ENCODE measurements around the gene SMARCD2. TPM values are rescaled to one million over a fixed set of nuclear protein-coding genes. Genes with fewer than 3 reads are reported as not detected.

SMARCD2 gene
- total RNA-seq, 1 donor from 2014 or later, result 78.0 TPM

- Histone ChIP-seq H3K27me3 (no peaks in the 10 kb centered on the region), H3K9me3 (no peaks in the 10 kb centered on the region), H3K4me3 (no peak overlapping the region), H3K36me3 (peaks cover 56 to 69% of the 10 kb centered on the region in 2 donors), H3K4me1 (peaks cover 10 to 22% of the 10 kb centered on the region in 2 donors), H3K27ac (no peak overlapping the region)
- no peak for TF ChIP-seq CTCF (IDR thresholded peaks at IDR 0.05)
- intact Hi-C loops (cut with DNase I), result no loop called here
- DNase-seq (ENCODE audit: low spot score in 2 of 2), result no peak
These were observed 18.1 kb downstream of the SMARCD2 start for GRCh38 chr17:63824362-63824761.

DNA sequence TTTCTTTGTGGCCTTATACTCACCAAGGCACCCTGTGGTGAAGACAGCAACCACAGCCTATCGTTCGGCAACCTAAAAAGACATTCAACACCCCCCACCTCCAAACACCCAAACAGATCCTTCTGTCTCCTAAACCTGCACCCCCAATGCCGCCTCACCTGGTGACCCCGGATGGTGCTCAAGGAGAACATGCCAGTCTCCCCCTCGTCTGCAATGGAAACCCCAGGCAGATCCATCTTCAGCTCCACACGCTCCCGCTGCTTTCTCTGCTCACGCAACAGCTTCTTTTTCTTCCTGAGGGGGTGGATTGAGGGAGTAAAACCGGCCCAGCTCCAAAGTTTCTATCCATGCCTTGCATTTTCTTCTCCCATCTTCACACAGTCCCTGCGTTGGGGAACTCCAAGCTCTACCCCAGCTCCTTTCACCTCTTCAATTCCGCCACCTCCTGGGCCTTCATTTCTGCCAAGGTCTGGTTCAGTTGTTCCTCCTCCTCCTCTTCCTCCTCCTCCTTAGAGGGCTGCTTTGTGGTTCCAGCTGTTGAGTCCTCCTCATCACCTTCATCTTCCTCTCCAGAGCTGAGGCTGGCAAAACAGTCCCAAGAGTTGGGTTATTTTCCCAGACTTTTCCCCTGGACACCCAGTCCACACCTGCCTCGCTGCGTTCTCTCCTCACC, 18.7 kb downstream of the SMARCD2 start:
- Histone ChIP-seq H3K9me3 (no peaks in the 10 kb centered on the region), H3K4me1 (peaks cover 8 to 18% of the 10 kb centered on the region in 2 donors), H3K27ac (no peak overlapping the region), H3K36me3 (peaks cover 56 to 70% of the 10 kb centered on the region in 2 donors), H3K4me3 (no peak overlapping the region), H3K27me3 (no peaks in the 10 kb centered on the region)
- no peak for TF ChIP-seq CTCF (IDR thresholded peaks at IDR 0.05)
- no peak for DNase-seq (ENCODE audit: low spot score in 2 of 2)
- intact Hi-C loops (cut with DNase I), result no loop called here

DNA sequence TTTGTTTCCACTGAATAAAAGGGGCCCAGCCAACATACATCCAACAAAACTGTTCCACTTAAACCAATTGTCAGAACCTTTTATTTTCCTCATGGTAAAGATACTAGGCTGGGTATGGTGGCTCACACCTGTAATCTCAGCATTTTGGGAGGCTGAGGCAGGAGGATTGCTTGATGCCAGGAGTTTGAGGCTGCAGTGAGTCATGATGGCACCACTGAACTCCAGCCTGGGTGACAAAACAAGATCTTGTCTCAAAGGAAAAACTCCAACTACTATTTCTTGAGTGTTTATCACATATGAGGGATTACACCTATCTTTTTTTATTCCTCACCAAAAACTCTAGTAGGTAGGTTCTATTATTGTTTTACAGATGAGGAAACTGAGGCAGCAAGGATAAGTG, 19.9 kb downstream of the SMARCD2 start:
- Histone ChIP-seq H3K4me1 (peaks cover 0 to 8% of the 10 kb centered on the region in 2 donors), H3K27me3 (no peaks in the 10 kb centered on the region), H3K27ac (no peak overlapping the region), H3K9me3 (no peaks in the 10 kb centered on the region), H3K36me3 (peaks cover 69 to 83% of the 10 kb centered on the region in 2 donors), H3K4me3 (no peak overlapping the region)
- DNase-seq (ENCODE audit: low spot score in 2 of 2), result no peak
- intact Hi-C loops (cut with DNase I), result no loop called here
- no peak for TF ChIP-seq CTCF (IDR thresholded peaks at IDR 0.05)

DNA sequence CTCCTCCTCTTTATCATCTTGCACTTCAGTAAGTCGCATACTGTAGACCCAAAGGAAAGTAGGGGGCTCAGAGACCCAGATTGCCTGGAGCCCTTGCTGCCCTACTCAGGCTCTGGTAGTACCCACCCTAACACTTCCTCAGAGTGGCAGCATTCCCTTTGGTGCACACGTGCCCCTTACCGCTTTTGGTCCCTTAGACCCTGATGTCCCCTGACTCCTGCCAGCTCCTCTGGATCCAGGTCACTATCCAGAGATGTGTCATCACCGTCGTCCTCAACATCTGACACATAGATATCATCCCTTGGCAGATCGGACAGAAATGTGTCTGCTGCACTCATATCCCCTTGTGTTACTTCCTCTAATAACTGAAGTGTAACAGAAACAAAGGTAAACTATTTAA, 20.7 kb downstream of the SMARCD2 start:
- Histone ChIP-seq H3K9me3 (no peaks in the 10 kb centered on the region), H3K4me3 (no peak overlapping the region), H3K27ac (no peak overlapping the region), H3K27me3 (no peaks in the 10 kb centered on the region), H3K4me1 (peaks cover 0 to 8% of the 10 kb centered on the region in 2 donors), H3K36me3 (peaks cover 76 to 90% of the 10 kb centered on the region in 2 donors)
- TF ChIP-seq CTCF (IDR thresholded peaks at IDR 0.05), result no peak
- intact Hi-C loops (cut with DNase I), result no loop called here
- no peak for DNase-seq (ENCODE audit: low spot score in 2 of 2)

DNA sequence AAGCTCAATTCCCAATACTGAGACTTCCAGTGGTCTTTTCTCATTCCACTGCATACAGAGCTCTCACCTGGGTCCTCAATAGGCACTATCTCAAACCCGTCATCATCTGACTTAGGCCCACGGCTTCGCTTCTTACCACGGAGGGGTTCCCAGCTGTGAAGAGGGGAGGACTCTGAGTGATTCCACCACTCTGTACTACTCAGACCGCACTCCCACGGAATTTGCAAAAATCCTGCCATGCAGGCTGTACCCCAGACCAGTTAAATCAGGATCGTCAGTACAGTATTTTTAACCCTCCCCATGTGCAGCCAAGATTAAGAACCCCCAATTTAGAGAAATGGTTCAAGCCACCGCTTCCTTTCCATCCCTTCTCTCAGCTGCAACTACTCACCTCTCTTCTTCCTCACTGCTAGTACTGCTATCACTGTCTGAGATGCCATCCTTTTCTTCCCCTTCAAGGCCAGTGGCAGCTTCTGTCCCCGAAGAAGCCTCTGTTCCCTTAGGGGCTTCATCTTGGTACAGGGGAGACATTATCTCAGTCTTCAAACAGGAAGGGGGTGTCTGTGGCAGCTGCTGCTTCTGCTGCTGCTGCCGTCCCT, 21.4 kb downstream of the SMARCD2 start:
- TF ChIP-seq CTCF (IDR thresholded peaks at IDR 0.05), result no peak
- peaks cover 84 to 98% of the 10 kb centered on the region in 2 donors for H3K36me3 ChIP-seq
- H3K27me3 ChIP-seq, result no peaks in the 10 kb centered on the region
- intact Hi-C loops (cut with DNase I), result no loop called here
- no peak overlapping the region for H3K4me3 ChIP-seq
- H3K27ac ChIP-seq, result no peak overlapping the region
- no peaks in the 10 kb centered on the region for H3K9me3 ChIP-seq
- H3K4me1 ChIP-seq, result peaks cover 0 to 7% of the 10 kb centered on the region in 2 donors
- DNase-seq (ENCODE audit: low spot score in 2 of 2), result no peak

Measured in ascending aorta (tissue), 2 donors.